ENCODE results near the gene WDHD1.
"Not testable (repeated sequence)": the region's sequence is repeated elsewhere in the genome, so short reads cannot be mapped to it uniquely, and the experiment has no call there.

The WDHD1 gene

GRCh38 chr14:54908973-54909372 is 117.9 kb downstream of the WDHD1 start:
- DNase-seq (ENCODE audit: low spot score), result not testable (repeated sequence)

DNA sequence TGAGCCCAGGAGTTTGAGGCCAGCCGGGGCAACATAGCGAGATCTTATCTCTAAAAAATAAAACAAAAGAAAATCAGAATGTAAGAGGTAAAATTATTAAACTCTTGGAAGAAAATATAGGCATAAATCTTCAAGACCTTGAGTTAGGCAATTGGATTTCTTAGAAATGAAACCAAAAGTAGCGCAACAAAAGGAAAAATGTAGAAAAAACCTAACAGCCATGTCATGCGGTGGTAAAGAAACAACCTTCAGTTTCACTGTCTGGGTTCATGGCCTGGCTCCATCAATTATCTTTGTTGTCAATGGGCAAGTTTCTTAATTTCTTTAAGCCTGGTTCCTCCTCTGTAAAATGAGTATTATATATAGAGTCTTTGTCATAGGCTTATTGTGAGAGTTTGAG is 118.7 kb downstream of the WDHD1 start:
- DNase-seq (ENCODE audit: low spot score), result no peak

GRCh38 chr14:54906075-54906474 is 120.8 kb downstream of the WDHD1 start:
- no peak for DNase-seq (ENCODE audit: low spot score)

- DNase-seq (ENCODE audit: low spot score), result peak; percentile 69
Observed at GRCh38 chr14:54902521-54903420, 124.1 kb downstream of the WDHD1 start, which contains the start of gene GCH1. GCH1 (minus strand) TSS chr14:54902826; CDS start chr14:54902663, 163 bp downstream.

DNA sequence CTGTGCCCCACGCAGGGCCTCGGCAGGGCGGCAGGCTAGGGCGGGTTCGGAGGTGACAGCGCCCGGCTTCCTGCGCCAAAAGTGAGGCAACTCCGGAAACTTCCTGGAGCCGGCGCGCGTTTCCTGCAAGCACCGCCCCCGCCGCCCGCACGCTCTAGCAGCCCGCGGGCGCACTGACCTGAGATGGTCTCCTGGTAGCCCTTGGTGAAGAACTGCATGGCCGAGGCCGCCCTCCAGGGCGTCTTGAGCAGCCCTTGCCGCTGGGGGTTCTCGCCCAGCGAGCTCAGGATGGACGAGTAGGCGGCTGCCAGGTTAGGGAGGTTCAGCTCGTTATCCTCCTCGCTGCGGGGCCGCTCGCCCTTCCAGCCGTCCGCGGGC is 124.8 kb downstream of the WDHD1 start:
- DNase-seq (ENCODE audit: low spot score), result peak; percentile 31

DNA sequence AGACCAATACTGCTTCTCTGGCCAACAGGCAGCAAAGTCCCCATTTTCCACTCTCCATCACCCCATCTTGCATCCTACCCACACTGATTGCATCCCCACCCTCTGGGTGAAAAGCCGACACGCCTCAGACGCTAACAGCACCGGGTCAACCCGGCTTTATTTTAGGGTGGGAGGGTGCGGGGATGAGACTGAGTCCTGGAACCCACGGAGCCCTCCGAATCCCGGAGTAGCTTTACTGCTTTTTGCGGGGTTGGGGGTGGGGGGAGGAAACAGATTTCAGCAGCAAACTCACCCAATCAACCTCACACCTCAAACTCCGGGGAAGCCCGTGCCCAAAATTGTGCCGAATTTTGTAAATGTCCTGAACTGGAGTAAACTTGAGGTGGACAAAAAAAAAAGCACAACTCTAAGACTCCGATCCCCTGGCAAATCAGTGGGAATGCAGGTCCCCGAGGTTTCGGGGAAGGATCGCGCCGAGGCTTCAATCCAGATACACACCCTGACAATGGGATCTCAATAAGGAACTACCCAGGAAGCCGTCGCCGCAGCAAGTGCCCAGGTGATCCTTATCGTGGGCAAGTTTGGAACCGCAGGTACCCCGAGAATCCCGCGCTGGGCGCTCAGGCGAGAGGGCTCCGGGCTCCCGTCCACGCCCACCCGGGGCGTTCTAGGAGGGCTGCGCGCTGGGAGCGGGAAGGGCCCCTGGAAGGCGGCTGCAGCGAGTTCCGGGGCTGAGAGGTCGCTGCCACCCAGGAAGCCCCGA is 125.3 kb downstream of the WDHD1 start:
- DNase-seq (ENCODE audit: low spot score), result no peak

GRCh38 chr14:54899573-54899972 is 127.3 kb downstream of the WDHD1 start:
- no peak for DNase-seq (ENCODE audit: low spot score)

- not testable (repeated sequence) for DNase-seq (ENCODE audit: low spot score)
Observed at GRCh38 chr14:54897809-54898555, 128.9 kb downstream of the WDHD1 start.

GRCh38 chr14:54895683-54896082 is 131.2 kb downstream of the WDHD1 start:
- DNase-seq (ENCODE audit: low spot score), result no peak

GRCh38 chr14:54894995-54895394 is 131.9 kb downstream of the WDHD1 start:
- DNase-seq (ENCODE audit: low spot score), result no peak

- peak; percentile 55 for DNase-seq (ENCODE audit: low spot score)
Observed at GRCh38 chr14:54893151-54893760, 133.6 kb downstream of the WDHD1 start.

DNA sequence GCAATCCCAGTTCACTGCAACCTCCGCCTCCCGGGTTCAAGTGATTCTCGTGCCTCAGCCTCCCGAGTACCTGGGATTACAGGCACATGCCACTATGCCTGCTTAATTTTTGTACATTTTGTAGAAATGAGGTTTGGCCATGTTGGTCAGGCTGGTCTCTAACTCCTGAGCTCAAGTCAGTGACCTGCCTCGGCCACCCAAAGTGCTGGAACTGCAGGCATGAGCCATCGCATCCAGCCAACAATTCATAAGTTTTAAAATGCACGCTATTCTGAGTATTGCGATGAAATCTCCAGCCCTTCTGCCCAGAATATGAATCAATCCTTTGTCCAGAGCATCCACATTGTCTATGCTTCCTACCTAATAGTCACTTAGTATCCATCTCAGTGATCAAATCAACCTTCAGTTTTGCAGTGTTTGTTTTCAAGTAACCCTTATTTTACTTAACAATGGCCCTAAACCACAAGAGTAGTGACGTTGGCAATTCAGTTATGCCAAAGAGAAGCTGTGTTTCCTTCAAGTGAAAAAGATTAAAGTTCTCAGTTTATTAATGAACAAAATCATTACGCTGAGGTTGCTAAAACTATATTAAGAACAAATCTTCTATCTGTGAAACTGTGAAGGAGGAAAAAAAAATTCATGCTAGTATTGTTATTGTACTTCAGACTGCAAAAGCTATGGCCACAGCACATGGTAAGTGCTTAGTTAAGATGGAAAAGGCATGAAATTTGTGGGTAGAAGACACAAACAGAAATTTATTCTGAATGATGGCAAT is 135.2 kb downstream of the WDHD1 start:
- no peak for DNase-seq (ENCODE audit: low spot score)

DNA sequence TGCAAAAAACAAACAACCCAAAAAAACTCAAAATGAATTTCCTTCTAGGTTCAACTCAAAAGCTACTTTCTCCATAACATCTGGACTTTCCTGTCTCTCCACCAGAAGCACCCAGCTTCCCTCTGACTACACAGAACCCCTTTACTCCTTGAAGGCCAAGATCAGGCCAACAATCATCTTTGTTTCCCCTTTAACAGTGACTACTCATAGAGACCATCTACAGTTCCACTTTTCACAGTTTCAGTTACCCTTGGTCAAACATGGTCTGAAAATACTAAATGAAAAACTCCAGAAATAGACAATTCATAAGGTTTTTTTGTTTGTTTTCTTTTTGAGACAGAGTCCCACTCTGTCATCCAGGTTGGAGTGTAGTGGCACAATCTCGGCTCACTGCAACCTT is 136.1 kb downstream of the WDHD1 start:
- DNase-seq (ENCODE audit: low spot score), result no peak

GRCh38 chr14:54889919-54890318 is 137.0 kb downstream of the WDHD1 start:
- DNase-seq (ENCODE audit: low spot score), result no peak
